Activated naive CD4-positive, alpha-beta T cell treated with anti-CD3 and anti-CD28 coated beads, Interleukin-2, amount 10 ng/mL, durations not matched to agents 7 days and 5 days (primary cell): ENCODE results near the gene TSN.
A peak's percentile ranks its signal among the peaks of the same experiment; 100 is the strongest.
"Not testable (repeated sequence)": the region's sequence is repeated elsewhere in the genome, so short reads cannot be mapped to it uniquely, and the experiment has no call there.

Experiments
- CTCF ChIA-PET: fragments of 350-600 bp; sonication (Branson Sonifier 250); formaldehyde crosslinking; loops from one replicate; lab custom pipeline; 2021; ENCODE audit warnings: antibody characterized with exemption; lab: Charles Lee
- DNase-seq: peaks from one replicate; pipeline ENCODE4 v3.0.0-alpha.2; 2020
- H3K27ac Mint-ChIP-seq: one replicate; pipeline ENCODE4 v1.8.0; 2021; ENCODE audit warnings: mild to moderate bottlenecking, moderate library complexity, mixed read lengths
- H3K27me3 Mint-ChIP-seq: one replicate; pipeline ENCODE4 v1.8.0; 2021; ENCODE audit warnings: mild to moderate bottlenecking, mixed read lengths
- H3K36me3 Mint-ChIP-seq: one replicate; pipeline ENCODE4 v1.8.0; 2021; ENCODE audit warnings: mixed read lengths
- H3K4me1 Mint-ChIP-seq: one replicate; pipeline ENCODE4 v1.8.0; 2021; ENCODE audit warnings: mixed read lengths
- H3K4me3 Mint-ChIP-seq: one replicate; pipeline ENCODE4 v1.8.0; 2021; ENCODE audit warnings: mild to moderate bottlenecking, moderate library complexity, mixed read lengths
- H3K9me3 Mint-ChIP-seq: one replicate; pipeline ENCODE4 v1.8.0; 2021; ENCODE audit warnings: mixed read lengths

Gene TSN

GRCh38 chr2:121755237-121756111 lies at the start of gene TSN:
TSN (plus strand) TSS chr2:121755651; CDS start chr2:121755780, 129 bp downstream.
- no peaks in the 10 kb centered on the region for H3K9me3 Mint-ChIP-seq
- peak; percentile 98 for DNase-seq
- peak within 1 kb of the TSS; percentile 92 for H3K27ac Mint-ChIP-seq
- CTCF ChIA-PET, result no interaction called here
- no peaks in the 10 kb centered on the region for H3K27me3 Mint-ChIP-seq
- H3K36me3 Mint-ChIP-seq, result peaks cover 17% of the 10 kb centered on the region
- H3K4me3 Mint-ChIP-seq, result peak within 1 kb of the TSS; percentile 90
- peaks cover 32% of the 10 kb centered on the region for H3K4me1 Mint-ChIP-seq

DNA sequence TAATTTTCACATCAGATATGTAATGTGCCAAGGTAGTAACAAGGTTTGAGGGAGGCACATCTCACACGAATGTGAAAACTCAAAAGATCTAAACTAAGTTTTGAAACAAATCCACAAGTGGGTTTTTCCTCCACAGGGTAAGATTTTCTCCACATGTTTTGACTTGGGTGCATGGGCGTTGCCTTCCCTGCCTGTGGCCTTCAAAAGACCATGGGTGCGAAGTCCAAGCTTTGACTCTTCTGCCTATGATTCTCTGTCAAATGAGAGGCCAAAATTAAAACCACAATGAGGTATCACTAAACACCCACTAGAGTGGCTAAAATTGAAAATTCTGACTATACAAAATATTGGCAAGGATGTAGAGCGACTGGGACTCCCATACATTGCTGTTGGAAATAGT lies 49.5 kb upstream of the TSN start:
- DNase-seq, result no peak
- Mint-ChIP-seq H3K4me1 (peaks cover 18% of the 10 kb centered on the region), H3K27ac (no peak overlapping the region), H3K4me3 (no peak overlapping the region), H3K27me3 (peaks cover 19% of the 10 kb centered on the region), H3K36me3 (no peaks in the 10 kb centered on the region), H3K9me3 (no peaks in the 10 kb centered on the region)
- CTCF ChIA-PET, result interaction anchor here (1.3 kb wide), 1 partner anchor 12 kb away, joined by 3 read pairs; no protein-coding TSS in a partner anchor

DNA sequence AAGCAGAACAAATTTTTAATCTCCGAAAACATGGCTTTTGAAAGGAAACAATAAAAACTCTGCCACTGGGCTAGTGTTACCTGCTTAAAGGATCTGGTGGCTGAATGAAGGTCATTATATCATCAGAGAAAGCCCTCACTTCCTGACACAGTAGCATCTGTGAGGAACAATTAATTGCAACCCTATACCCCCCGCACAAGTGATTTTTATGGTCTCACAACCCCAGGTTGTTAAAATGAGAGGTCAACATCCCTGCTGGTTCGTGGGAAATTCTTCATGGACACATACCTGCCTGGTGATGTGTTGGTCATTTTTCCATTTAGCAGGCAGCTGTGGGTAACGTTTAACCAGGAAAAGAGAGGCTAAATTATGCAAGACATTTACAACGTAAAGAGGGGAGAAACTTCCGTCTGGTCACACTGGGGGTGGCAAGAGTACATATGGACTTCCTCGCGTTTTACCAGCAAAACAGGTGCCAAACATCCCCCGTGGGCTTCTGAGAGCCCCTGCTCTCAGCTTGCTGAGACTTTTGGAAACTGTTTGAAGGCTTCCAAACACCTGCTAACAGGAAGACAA lies 48.0 kb upstream of the TSN start:
- no peak for DNase-seq
- CTCF ChIA-PET, result no interaction called here
- Mint-ChIP-seq H3K27ac (no peak overlapping the region), H3K9me3 (no peaks in the 10 kb centered on the region), H3K36me3 (no peaks in the 10 kb centered on the region), H3K27me3 (peaks cover 19% of the 10 kb centered on the region), H3K4me3 (no peak overlapping the region), H3K4me1 (peaks cover 5% of the 10 kb centered on the region)

DNA sequence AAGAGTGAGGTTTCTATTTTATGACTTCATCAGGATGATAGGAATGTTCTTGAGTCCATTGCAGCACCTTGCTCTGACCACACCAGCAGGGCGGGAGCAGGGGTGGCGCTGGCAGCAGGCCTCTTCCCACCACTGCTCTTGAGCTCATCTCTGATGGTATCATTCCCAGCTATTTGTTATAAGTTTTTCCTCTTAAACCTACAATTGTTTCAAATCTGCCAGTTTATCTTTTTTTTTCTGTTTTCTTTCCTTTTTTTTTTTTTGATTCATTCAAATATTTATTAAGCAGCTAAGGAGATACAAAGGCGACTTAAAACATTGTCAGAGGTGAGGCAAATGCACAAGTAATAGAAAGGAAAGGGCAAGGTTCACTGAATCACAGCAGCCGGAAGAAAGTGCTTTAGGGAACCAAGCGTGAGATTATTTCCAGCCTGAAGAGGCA lies 47.5 kb upstream of the TSN start:
- no peaks in the 10 kb centered on the region for H3K36me3 Mint-ChIP-seq
- no peak for DNase-seq
- H3K4me1 Mint-ChIP-seq, result peaks cover 2% of the 10 kb centered on the region
- H3K4me3 Mint-ChIP-seq, result no peak overlapping the region
- peaks cover 19% of the 10 kb centered on the region for H3K27me3 Mint-ChIP-seq
- no peaks in the 10 kb centered on the region for H3K9me3 Mint-ChIP-seq
- CTCF ChIA-PET, result no interaction called here
- no peak overlapping the region for H3K27ac Mint-ChIP-seq

GRCh38 chr2:121709776-121710469 lies 45.5 kb upstream of the TSN start:
- peaks cover 20% of the 10 kb centered on the region for H3K27me3 Mint-ChIP-seq
- H3K4me3 Mint-ChIP-seq, result no peak overlapping the region
- DNase-seq, result no peak
- CTCF ChIA-PET, result no interaction called here
- peaks cover 2% of the 10 kb centered on the region for H3K4me1 Mint-ChIP-seq
- H3K9me3 Mint-ChIP-seq, result no peaks in the 10 kb centered on the region
- no peak overlapping the region for H3K27ac Mint-ChIP-seq
- no peaks in the 10 kb centered on the region for H3K36me3 Mint-ChIP-seq

DNA sequence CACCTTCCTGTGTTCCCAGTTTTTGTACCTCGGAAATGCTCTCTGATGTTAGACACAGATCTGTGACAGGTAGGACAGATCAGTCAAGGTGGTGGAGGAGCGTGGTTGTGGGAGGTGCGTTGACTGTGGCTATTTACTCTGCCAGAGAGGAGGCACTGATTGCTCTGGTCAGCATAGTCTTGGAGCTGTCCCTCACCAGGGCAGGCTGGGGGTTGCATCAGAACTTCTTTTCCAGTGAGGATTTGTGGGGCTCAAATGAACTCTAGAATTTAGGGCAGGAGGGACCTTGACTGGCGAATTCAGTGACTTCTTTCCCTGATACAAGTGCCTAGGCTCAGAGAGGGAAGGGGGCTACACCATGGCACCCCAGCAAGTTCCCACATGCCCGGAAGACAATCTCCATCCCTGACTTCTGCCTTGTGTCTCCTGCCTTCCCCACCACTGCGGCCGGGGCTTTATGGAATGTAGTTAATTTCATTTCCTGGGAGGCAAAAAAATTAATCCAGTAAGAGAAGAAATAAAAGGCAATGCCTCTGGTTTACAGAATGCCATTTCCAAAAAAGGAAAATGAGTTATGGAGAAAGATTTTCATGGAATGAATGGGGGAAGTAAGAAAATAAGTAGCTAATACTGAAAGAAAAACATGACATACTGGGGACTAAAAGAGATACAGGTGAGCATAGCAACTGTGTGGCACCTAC lies 44.8 kb upstream of the TSN start:
- Mint-ChIP-seq H3K9me3 (no peaks in the 10 kb centered on the region), H3K36me3 (no peaks in the 10 kb centered on the region), H3K4me1 (no peaks in the 10 kb centered on the region), H3K27me3 (peaks cover 23% of the 10 kb centered on the region), H3K27ac (no peak overlapping the region), H3K4me3 (no peak overlapping the region)
- CTCF ChIA-PET, result no interaction called here
- no peak for DNase-seq

DNA sequence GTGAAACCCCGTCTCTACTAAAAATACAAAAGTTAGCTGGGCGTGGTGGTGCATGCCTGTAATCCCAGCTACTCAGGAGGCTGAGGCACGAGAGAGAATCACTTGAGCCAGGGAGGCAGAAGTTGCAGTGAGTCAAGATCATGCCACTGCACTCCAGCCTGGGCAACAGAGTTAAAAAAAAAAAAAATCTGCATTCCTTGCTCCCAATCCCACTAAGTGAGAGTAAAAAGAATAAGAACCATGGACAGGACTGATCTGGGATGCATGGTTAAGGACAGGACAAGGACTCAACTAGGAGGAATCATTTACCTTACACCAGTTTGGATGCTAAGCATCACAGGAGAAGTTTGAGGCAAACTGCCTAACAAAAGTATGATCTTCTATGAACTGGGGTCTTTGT lies 44.0 kb upstream of the TSN start:
- H3K27ac Mint-ChIP-seq, H3K36me3 Mint-ChIP-seq, H3K4me1 Mint-ChIP-seq, DNase-seq, H3K4me3 Mint-ChIP-seq, H3K9me3 Mint-ChIP-seq, CTCF ChIA-PET: not testable (repeated sequence)
- H3K27me3 Mint-ChIP-seq, result peaks cover 23% of the 10 kb centered on the region

- Mint-ChIP-seq H3K4me1 (peaks cover 5% of the 10 kb centered on the region), H3K36me3 (no peaks in the 10 kb centered on the region), H3K27me3 (peaks cover 8% of the 10 kb centered on the region), H3K9me3 (no peaks in the 10 kb centered on the region), H3K27ac (no peak overlapping the region), H3K4me3 (no peak overlapping the region)
- CTCF ChIA-PET, result interaction anchor here (0.6 to 1.0 kb wide), 2 partner anchors 185 to 314 kb away, joined by 3 read pairs; no protein-coding TSS in a partner anchor
- no peak for DNase-seq
Observed at GRCh38 chr2:121716126-121716525, 39.3 kb upstream of the TSN start.

- no peaks in the 10 kb centered on the region for H3K9me3 Mint-ChIP-seq
- H3K27me3 Mint-ChIP-seq, result peaks cover 8% of the 10 kb centered on the region
- H3K4me3 Mint-ChIP-seq, result no peak overlapping the region
- no peak overlapping the region for H3K27ac Mint-ChIP-seq
- CTCF ChIA-PET, result interaction anchor here (3.1 to 4.2 kb wide), 2 partner anchors 121 to 315 kb away, joined by 17 to 25 read pairs; no protein-coding TSS in a partner anchor
- no peak for DNase-seq
- peaks cover 12% of the 10 kb centered on the region for H3K4me1 Mint-ChIP-seq
- no peaks in the 10 kb centered on the region for H3K36me3 Mint-ChIP-seq
Observed at GRCh38 chr2:121717529-121717928, 37.9 kb upstream of the TSN start.

DNA sequence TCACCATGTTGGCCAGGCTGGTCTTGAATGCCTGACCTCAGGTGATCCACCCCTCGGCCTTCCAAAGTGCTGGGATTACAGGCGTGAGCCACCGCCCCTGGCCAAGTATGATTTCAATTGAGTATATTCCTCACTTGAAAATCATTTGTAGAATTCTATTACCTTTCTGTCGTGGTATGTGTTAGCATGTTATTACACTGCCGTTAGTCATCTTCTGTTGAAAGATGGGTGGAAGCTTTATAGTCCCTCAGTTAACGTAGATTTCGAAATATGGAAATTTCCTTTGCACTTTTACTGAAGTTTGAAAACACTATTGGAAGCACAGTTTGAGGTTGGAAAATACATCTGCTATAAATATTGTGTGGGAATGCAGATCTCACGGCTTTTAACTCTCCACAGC lies 33.5 kb upstream of the TSN start:
- Mint-ChIP-seq H3K9me3 (no peaks in the 10 kb centered on the region), H3K36me3 (peaks cover 6% of the 10 kb centered on the region), H3K27me3 (peaks cover 3% of the 10 kb centered on the region), H3K4me3 (no peak overlapping the region), H3K27ac (peak overlapping the region; percentile 9), H3K4me1 (peaks cover 25% of the 10 kb centered on the region)
- CTCF ChIA-PET, result interaction anchor here (0.8 to 1.8 kb wide), 7 partner anchors 43 to 627 kb away, joined by 3 to 5 read pairs (median 3); partner anchors contain the start of gene RNU4ATAC
- no peak for DNase-seq

DNA sequence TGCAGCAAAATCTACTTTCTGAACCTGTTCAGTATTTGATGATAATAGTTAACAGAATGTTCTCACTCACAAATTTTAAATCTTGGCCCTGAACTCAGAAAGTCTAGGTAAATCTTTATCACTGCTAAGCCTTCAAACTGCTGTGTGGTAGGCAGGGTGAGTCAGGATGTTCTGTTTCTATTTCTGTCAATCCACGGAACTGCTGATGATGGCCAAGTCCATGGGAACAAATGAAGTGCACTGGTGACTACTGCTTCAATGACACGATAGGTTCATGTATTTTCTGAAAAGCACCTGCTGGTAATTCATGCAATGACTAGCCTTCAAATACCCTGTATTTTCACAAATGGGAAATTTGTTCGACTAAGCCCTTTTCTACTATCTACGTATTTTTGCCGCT lies 33.0 kb upstream of the TSN start:
- Mint-ChIP-seq H3K4me1 (peaks cover 25% of the 10 kb centered on the region), H3K27ac (no peak overlapping the region), H3K9me3 (no peaks in the 10 kb centered on the region), H3K27me3 (peaks cover 3% of the 10 kb centered on the region), H3K4me3 (no peak overlapping the region), H3K36me3 (peaks cover 11% of the 10 kb centered on the region)
- DNase-seq, result no peak
- CTCF ChIA-PET, result interaction anchor here (0.8 to 1.5 kb wide), 4 partner anchors 43 to 186 kb away, joined by 3 to 4 read pairs (median 3); no protein-coding TSS in a partner anchor

- H3K27ac Mint-ChIP-seq, result peak overlapping the region; percentile 75
- peaks cover 3% of the 10 kb centered on the region for H3K27me3 Mint-ChIP-seq
- no peak for DNase-seq
- H3K4me1 Mint-ChIP-seq, result peaks cover 25% of the 10 kb centered on the region
- no peak overlapping the region for H3K4me3 Mint-ChIP-seq
- CTCF ChIA-PET, result no interaction called here
- peaks cover 19% of the 10 kb centered on the region for H3K36me3 Mint-ChIP-seq
- H3K9me3 Mint-ChIP-seq, result no peaks in the 10 kb centered on the region
Observed at GRCh38 chr2:121723316-121723715, 32.1 kb upstream of the TSN start.

GRCh38 chr2:121727332-121727731 lies 28.1 kb upstream of the TSN start:
- H3K4me3 Mint-ChIP-seq, result no peak overlapping the region
- peaks cover 53% of the 10 kb centered on the region for H3K36me3 Mint-ChIP-seq
- H3K9me3 Mint-ChIP-seq, result no peaks in the 10 kb centered on the region
- DNase-seq, result no peak
- H3K27ac Mint-ChIP-seq, result no peak overlapping the region
- CTCF ChIA-PET, result interaction anchor here (1.1 kb wide), 1 partner anchor 8 kb away, joined by 3 read pairs; no protein-coding TSS in a partner anchor
- no peaks in the 10 kb centered on the region for H3K27me3 Mint-ChIP-seq
- peaks cover 43% of the 10 kb centered on the region for H3K4me1 Mint-ChIP-seq
